Measurements from ENCODE around the gene NR1I2. TPM values are rescaled to one million over a fixed set of nuclear protein-coding genes. Genes with fewer than 3 reads are reported as not detected.

NR1I2 gene
- total RNA-seq (2014; rRNA removed; shearing (Covaris generic)), result 0.08 TPM in 1 of 2 replicates, not detected in the other

DNA sequence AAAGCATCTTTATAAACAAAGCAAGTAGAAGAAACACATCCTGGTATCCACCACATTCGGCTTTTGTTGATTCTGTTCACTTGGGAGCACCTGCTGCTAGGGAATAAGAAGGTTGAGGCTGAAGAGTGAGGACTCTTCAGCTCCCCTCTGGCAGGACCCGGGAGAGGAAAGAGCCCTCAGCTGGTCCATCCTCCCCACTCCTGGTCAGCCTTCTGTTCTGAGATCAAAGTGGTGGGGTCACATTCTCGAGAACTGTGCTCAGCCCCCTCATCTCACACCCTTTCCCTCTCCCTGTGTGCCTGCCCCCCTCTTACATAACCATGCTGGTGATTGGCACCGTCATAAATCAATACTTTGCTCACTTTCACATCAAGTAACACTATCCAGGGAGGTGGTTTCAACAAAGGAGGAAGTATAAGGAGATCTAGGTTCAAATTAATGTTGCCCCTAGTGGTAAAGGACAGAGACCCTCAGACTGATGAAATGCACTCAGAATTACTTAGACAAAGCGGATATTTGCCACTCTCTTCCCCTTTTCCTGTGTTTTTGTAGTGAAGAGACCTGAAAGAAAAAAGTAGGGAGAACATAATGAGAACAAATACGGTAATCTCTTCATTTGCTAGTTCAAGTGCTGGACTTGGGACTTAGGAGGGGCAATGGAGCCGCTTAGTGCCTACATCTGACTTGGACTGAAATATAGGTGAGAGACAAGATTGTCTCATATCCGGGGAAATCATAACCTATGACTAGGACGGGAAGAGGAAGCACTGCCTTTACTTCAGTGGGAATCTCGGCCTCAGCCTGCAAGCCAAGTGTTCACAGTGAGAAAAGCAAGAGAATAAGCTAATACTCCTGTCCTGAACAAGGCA lies at the start of gene NR1I2:
Gene NR1I2, plus strand, starts transcription at position 772 of the 869 bp plus-strand sequence.
- DNase-seq (ENCODE audit: low spot score), result no peak

DNA sequence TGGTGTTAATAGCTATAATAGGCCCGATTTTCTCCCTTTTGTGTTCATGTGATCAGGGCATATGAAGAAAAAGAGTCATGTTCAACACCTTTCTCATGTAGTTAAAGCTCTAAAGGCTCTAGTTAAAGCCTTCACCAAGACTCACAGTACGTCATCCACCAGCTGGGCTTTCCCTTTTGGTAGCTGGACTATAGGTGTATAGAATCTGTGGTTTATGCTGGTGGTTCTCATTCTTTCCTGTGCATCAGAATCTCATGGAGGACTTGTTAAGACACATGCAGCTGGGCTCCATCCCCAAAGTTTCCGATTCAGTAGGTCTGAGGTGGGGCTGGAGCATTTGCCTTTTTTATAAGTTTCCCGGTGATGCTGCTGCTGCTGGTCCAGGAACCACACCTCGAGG lies 48.1 kb upstream of the NR1I2 start:
- no peak for DNase-seq (ENCODE audit: low spot score)

DNA sequence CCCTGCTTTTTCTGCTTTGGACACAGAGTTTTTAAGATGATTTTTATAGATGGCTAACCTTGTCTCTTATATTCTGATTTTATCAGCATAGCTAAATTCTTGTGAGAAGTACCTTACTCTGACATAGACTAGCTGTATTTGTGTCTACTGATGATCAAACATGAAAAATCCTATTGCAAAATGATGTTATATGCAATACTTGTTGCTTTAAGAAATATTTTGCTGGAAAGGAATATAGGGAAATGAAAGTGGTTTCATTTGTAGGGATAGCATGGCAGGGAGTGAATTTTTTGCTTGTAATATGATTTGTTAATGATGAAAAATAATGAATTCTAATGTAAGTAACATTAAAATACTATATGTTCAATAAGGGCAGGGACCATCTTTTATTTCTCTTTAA lies 43.2 kb upstream of the NR1I2 start:
- DNase-seq (ENCODE audit: low spot score), result no peak

DNA sequence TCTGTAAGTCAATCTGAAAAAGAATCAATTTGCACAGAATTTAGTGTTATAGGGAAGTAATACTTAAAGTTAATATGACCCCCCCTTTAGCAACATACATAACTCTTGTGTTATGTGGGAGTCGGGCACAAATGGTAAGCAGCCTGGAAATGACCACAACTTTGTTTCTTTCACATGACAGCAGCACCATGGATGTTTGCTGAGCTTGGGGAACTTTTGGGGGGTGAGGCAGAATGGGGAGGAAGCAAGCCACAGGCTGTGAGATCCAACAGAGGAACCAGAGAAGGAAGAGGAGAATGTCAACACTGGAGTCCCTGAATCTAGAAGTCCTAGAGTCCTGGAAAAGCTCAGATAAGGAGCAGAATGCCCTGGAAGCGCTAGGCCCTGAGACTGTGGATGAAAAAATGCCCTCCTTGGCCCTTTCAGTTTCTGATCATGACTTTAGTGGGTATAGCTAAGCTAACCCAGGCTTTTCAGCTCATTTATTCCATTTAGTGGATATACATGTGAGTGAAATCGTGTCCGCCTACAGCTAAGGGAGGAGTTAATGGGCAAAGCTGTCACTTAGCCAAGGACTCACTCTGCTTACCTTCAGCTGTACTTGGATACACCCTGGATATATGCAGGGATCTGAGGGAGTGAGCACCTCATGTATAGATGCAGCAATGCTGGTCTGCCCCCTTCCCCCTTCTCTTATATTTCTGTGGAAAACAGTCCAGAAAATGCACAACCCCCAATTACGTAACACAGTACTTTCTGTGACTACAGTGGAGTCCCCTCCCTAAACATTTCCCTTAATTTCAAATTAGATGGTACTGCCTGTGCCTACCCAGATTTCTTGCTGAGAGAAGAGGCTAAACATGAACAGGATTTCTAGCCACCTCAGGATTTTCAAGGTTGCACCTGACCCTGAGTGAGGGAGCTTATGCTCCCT lies 40.0 kb upstream of the NR1I2 start:
- no peak for DNase-seq (ENCODE audit: low spot score)

DNA sequence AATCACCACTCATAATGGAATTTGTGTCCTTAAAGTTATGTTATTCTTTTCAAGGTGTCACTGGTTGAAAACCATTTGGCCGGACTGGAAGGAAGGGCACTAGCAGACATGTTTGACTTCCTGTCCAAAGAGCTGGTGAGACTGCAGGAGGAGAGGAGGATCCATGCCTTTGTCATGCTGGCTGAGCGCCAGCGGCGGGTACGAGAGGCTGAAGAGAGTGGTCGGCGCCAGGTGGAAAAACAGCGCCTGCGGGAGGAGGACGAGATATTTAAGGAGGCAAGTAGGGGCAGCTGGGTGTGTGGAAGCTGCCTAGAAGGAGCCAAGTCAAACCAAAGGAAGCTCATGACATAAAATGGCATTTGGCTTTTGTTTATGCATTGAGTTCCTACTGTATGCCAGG lies 38.0 kb upstream of the NR1I2 start:
- DNase-seq (ENCODE audit: low spot score), result no peak

DNA sequence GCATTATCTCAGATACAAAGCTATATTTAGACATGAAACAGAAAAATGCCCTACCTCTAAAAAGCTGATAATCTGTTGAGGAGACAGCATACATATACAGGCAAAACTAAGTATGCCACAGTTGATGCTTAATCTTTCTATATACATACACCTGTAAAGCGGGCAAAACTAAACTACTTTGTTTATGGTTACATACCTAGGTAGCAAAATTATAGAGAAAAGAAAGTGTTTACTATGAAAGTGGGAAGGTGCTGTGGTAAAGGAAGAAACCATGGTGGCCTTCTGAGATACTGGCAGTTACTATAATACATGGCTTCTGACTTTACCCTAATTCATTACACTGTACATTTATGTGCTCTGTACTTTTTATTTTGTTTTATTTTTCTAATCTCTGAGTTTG lies 36.0 kb upstream of the NR1I2 start:
- DNase-seq (ENCODE audit: low spot score), result no peak

DNA sequence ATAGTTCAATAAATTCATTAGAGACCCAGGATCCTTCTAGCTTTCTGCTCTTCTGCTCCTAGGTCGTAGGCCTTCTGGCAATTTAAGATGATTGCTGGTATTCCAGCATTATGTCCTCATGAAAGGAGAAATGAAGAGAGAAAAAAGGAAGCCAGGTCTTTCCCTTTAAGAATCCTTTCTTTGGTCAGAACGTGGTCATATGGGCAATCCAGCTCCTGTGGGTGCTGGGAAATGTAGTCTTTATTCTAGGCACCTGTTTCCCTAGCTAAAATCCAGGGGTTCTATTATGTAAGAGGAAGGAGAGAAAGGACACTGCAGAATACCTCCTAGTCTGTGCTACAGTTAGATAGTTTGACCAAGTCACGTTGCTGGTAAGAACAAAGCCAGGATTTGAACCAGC lies 35.5 kb upstream of the NR1I2 start:
- DNase-seq (ENCODE audit: low spot score), result no peak

DNA sequence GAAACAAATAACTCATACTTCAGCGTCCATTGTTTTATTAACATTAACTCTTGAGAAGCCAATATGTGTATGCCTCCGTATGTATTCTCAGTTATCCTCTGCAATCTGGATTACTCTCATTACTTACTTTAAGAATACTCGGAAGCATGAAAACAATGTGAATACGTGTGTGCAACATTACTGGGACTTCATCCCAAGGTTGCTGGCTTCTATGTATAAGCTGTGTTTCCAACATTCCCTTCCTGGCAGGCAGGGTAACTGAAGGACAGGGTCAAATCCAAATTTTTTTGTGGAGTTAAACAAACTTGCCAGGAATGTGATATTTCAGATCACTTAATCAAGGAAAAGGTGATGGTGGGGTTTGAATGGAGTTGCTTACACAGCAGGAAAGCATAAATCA lies 34.5 kb upstream of the NR1I2 start:
- DNase-seq (ENCODE audit: low spot score), result no peak

DNA sequence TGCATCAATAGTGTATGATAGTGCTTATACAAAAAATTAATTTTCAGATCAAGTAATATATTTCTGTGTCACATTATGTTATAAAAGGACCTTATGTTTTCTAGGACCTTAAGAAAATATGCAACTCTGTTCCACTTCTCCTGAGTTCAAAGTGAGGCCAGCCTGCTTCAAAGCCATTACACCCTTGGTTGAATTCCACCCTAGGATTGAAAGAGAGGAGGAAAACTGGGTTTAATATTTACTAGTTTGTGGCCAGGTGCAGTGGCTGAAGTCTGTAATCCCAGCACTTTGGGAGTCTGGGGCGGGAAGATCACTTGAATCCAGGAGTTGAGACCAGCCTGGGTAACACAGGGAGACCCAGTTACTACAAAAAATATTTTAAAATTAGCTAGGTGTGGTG lies 32.9 kb upstream of the NR1I2 start:
- DNase-seq (ENCODE audit: low spot score), result no peak

DNA sequence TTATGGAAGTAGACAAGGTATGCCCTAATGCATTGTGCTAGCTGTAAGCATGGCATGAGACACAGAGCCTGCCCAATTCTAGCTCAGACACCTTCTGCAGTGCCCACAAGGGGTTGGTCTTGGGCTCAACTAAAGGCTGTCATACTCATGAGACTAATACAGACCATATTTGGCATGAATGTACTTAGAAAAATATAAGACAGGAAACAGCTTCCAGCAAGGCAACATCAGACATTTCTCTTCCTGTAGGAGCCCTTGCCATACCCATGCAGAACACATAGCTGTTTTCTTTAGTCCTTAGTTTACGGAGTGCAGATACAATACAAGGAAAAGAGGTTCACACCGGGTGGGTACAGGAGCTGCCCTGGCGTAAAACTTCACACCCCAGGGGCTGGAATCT lies 30.5 kb upstream of the NR1I2 start:
- DNase-seq (ENCODE audit: low spot score), result no peak

DNA sequence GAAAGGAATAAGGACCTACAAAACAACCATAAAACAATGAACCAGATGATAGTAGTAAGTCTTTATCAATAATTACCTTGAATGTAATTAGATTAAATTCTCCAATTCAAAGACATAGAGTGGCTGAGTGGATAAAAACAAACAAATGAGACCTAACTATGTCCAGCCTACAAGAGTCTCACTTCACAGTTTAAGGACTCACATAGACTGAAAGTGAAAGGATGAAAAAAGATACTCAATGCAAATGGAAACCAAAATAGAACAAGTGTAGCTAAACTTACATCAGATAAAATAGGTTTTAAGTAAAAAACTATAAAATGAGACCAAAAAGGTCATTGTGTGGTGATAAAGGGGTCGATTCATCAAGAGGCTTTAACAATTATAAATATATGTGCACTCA lies 21.9 kb upstream of the NR1I2 start:
- no peak for DNase-seq (ENCODE audit: low spot score)

DNA sequence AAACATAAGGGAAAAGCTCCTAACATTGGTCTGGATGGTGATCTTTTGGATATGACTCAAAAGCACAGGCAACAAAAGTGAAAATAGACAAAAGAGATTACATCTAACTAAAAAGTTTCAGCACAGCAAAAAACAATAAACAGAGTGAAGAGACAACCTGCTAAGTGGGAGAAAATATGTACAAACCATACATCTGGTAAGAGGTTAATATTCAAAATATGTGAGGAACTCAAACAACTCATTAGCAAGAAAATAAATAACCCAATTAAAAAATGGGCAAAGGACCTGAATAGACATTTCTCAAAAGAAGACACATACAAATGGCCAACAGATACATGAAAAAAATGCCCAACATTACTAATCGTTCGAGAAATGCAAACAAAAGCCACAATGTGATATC lies 19.0 kb upstream of the NR1I2 start:
- no peak for DNase-seq (ENCODE audit: low spot score)

DNA sequence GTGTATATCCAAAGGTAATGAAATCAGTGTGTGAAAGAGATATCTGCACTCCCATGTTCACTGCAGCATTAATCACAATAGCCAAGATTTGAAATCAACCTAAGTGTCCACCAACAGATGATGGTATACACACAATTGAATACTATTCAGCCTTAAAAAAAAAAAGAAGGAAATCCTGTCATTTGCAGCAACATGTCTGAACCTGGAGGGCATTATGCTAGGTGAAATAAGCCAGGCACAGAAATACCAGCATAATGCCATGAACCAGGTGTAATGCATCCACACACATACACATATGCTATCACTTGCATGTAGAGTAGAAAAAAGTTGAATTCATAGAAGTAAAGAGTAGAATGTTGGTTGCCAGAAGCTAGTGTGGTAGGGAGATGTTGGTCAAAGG lies 18.4 kb upstream of the NR1I2 start:
- DNase-seq (ENCODE audit: low spot score), result no peak

DNA sequence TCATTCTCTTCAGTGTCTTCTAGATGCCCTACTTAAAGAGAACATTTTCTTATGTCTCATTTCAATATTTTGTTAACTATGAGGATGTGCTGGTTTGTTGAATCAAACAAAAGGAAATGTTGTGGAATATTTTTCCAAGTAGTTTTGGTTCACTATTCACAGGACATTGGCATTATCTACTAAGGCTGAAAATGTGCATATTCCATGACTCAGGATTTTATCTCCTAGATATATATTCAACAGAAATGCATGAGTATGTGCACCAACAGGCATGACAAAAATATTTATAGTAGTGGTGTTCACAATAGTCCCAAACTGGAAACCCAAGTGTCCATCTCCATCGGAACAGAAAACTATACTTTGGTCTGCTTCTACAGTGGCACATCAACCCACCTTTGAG lies 16.7 kb upstream of the NR1I2 start:
- DNase-seq (ENCODE audit: low spot score), result no peak

DNA sequence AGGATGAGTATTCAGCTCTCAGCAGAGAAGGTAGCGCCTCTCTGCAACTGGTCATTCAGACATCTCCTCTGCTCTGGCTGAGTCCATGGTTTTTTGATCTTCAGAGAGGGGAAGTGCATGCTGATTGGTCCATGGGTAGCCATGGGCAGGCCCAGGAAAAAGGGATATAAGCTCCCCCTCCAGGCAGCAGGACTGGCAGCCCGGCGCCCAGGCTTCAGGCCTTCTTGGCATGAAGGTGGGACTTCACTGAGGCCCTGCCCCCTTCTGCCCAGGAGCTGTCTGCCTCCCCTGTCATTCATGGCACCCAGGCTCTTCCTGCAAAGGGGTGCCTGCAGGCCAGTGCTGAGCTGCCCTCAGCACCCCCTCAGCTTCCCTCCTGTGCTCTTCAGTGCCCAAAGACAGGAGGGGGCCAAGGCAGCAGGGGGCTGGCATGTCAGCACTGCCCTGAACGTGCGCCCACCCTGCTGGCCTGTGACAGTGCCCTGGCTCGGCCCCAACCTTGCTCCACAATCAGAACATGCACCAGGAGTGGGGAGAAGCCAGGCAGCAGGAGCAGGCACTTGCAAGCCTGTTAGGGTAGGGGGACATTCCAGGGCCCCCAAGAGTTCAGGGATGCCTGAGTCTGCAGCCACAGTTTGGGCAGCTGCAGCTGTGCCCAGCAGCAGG lies 13.8 kb upstream of the NR1I2 start:
- no peak for DNase-seq (ENCODE audit: low spot score)

DNA sequence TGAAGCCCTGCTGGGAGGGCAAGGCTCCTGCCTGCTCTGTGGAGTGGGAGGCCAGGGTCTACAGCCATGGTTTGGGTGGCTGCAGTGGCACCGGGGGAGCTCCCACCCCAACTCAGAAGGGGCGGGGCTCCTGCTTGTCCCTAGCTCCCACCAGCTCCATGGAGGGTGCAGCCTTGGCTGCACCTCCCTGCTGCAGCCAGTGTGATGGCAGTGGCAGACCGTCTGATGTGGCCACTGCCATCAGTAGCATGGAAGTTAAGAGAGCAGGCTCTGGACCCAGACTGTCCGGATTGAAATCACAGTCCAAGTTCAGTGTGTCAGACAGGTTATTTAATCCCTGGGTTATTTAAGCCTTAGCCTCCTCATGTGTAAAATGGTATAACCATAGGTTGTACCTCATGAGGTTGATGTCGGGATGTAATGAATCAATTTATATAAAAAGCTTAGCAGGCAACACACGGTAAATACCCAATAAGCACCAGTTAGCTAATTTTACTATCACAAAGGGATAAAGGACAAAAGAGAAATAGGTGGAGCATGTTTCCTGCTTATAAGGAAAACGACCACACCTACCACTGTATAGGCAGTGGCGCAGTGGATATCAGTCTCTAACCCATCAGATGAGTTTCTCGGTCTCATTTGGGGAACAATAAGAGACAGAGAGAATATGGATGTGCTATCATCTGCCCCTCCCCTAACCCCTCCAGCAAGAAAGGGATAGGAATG lies 13.1 kb upstream of the NR1I2 start:
- no peak for DNase-seq (ENCODE audit: low spot score)

DNA sequence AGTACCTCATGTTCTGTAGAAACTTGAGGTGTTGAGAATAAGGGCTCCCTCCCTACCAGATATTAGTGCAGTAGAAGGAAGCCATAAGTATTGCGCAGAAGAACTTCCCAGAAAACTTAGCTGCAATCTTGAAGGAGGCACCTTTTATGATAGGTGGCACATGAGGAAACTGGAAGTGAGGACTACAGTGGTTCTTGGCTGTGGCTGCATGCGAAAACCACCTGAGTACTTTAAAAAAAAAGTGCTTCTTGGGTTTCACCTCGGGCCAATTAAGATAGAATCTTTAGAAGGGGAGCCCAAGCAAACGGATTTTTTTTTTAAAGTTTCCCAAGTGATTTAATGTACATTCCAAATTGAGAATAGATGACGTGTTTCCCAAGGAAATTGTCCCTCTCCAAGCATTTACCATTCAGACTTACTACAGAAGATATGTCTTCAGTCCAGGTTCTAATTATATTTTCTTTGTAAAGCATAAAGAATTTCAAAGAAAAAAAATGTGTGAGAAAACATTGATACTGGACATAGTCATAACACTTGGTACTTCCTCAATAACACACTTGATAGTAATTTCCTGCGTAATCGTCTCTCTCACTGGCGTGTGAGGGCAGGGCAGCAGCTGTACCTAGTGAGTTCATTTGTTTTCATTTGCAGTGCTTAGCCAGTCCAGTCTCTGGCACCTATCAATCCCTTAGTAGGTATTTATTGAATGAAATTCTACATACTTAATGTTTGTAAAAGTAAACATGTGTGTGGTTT lies 12.3 kb upstream of the NR1I2 start:
- no peak for DNase-seq (ENCODE audit: low spot score)

DNA sequence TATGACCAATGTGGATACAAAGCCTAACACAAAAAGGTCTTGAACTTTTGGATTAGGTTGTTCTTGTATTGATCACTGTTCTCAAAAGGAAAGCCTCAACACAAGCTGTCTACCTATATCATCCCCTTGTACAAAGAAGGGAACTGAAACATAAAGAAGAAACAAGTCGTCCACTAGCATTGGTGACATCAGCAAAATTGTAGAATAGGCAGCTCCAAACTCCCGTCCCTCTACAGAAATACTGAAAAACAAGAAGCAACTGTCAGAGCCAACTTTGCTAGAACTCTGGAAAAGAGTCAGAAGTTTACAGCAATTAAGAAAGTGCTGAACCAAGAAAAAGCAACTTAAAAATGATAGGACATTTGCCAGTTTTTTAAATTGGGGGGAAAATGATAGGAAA lies 7.5 kb upstream of the NR1I2 start:
- no peak for DNase-seq (ENCODE audit: low spot score)

DNA sequence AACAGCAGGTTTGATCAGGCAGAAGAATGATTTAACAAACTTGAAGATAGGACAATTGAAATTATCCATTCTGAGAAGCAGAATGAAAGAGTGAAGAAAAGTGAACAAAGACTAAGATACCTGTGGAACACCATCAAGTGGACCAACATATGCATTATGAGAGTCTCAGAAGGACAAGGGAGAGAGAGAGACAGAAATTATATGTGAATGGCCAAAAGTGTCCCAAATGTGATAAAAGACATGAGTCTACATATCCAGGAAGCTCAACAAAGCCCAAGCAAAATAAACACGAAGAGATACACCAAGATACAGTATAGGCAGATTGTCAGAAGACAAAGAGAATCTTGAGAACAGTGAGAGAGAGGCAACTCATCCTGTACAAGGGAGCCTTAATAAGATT lies 5.6 kb upstream of the NR1I2 start:
- DNase-seq (ENCODE audit: low spot score), result no peak

DNA sequence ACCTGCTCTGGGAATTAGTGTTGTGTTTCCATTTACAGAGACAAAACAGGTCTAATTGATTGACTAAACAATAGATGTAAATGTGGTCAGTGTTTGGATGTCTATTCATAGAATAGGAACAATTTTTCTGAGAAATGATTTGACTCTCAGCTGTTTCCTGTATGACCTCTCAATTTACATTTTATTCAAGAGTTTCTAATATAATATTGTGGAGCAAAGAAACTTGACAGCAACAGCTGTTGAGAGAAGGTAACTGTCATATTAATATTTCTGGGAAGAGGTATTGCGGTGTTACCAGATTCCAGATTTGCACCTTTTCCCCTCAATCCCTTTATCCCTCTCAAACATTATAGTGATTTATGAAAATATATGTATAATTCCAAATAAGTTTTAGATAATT lies 3.7 kb upstream of the NR1I2 start:
- DNase-seq (ENCODE audit: low spot score), result no peak

DNA sequence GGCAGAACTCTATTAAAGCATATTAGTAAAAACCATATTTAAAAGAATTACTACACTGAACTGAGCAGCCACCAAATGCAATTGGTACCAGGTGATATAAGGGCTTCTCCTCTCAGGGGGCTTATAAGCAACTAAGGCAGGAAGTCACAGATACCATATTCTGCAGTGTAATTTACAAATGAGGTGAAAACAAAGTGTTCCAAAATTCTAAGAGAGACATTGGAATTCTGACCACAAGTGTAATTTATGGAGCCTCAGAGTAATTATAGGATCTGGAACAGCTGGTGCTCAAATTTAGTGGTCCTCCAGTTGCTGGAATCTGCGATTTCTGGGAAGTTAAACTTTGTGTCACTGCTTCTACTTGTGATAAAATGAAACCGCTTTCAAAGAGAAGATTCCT lies 3.1 kb upstream of the NR1I2 start:
- no peak for DNase-seq (ENCODE audit: low spot score)
